ENCODE data around the gene XRCC5.

Gene XRCC5

GRCh38 chr2:216235462-216235861, 126.3 kb downstream of the XRCC5 start:
- H3K4me3 ChIP-seq (replicated peaks; ENCODE audit: low read depth, low read length) = no peak overlapping the region
- TF ChIP-seq CTCF (IDR thresholded peaks at IDR 0.05; ENCODE audit: insufficient read depth, low read length, poor library complexity, severe bottlenecking) = no peak
- DNase-seq (ENCODE audit: extremely low read depth, insufficient read length) = no peak
- no peaks in the 10 kb centered on the region for H3K27me3 ChIP-seq (replicated peaks; ENCODE audit: control insufficient read depth, insufficient read depth, low read length)
- no peaks in the 10 kb centered on the region for H3K36me3 ChIP-seq (ENCODE audit: control insufficient read depth, insufficient read depth, low read length)

DNA sequence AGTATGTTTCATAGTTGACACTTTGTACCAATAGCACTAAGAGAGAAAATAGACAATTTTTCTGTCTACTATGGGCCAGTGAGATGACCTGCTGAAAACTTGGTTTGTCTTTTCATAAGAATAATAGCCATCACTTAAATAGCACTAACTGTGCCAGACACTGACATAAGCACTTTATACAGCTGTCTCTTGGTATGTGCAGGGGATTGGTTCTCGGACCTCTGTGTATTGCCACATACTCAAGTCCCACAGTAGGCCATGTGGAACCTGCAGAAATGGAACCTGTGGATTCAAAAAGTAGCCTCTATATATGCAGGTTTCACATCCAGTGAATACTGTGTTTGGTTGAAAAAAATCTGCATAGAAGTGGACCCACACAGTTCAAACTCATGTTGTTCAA, 126.7 kb downstream of the XRCC5 start:
- H3K27me3 ChIP-seq (replicated peaks; ENCODE audit: control insufficient read depth, insufficient read depth, low read length) = no peaks in the 10 kb centered on the region
- H3K36me3 ChIP-seq (ENCODE audit: control insufficient read depth, insufficient read depth, low read length) = no peaks in the 10 kb centered on the region
- DNase-seq (ENCODE audit: extremely low read depth, insufficient read length) = no peak
- no peak for TF ChIP-seq CTCF (IDR thresholded peaks at IDR 0.05; ENCODE audit: insufficient read depth, low read length, poor library complexity, severe bottlenecking)
- H3K4me3 ChIP-seq (replicated peaks; ENCODE audit: low read depth, low read length) = no peak overlapping the region

- H3K36me3 ChIP-seq (ENCODE audit: control insufficient read depth, insufficient read depth, low read length) = no peaks in the 10 kb centered on the region
- DNase-seq (ENCODE audit: extremely low read depth, insufficient read length) = no peak
- H3K27me3 ChIP-seq (replicated peaks; ENCODE audit: control insufficient read depth, insufficient read depth, low read length) = no peaks in the 10 kb centered on the region
- no peak for TF ChIP-seq CTCF (IDR thresholded peaks at IDR 0.05; ENCODE audit: insufficient read depth, low read length, poor library complexity, severe bottlenecking)
- no peak overlapping the region for H3K4me3 ChIP-seq (replicated peaks; ENCODE audit: low read depth, low read length)
Observed at GRCh38 chr2:216236486-216236885, 127.3 kb downstream of the XRCC5 start.

- DNase-seq (ENCODE audit: extremely low read depth, insufficient read length) = no peak
- no peak overlapping the region for H3K4me3 ChIP-seq (replicated peaks; ENCODE audit: low read depth, low read length)
- H3K36me3 ChIP-seq (ENCODE audit: control insufficient read depth, insufficient read depth, low read length) = no peaks in the 10 kb centered on the region
- no peak for TF ChIP-seq CTCF (IDR thresholded peaks at IDR 0.05; ENCODE audit: insufficient read depth, low read length, poor library complexity, severe bottlenecking)
- H3K27me3 ChIP-seq (replicated peaks; ENCODE audit: control insufficient read depth, insufficient read depth, low read length) = no peaks in the 10 kb centered on the region
Observed at GRCh38 chr2:216242365-216242764, 133.2 kb downstream of the XRCC5 start.

DNA sequence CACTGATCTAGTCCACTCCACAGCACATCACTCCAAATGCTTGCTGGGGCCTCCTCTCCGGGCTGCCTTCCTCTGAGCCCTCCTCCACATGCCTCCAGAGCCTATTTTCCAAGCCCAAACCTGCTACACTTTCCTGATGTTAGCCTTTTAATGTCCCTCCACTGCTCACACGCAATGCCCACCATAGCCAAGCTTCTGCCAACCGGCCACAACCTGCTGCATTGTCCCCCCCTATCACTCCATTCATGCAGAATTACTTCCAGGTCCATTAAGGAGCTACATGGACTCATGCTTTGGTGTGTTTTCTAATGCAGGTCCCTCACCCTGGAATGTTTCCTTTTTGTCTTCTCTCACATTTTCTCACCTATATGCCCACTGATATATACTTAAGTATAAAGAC, 133.9 kb downstream of the XRCC5 start:
- no peaks in the 10 kb centered on the region for H3K27me3 ChIP-seq (replicated peaks; ENCODE audit: control insufficient read depth, insufficient read depth, low read length)
- no peak for TF ChIP-seq CTCF (IDR thresholded peaks at IDR 0.05; ENCODE audit: insufficient read depth, low read length, poor library complexity, severe bottlenecking)
- no peak overlapping the region for H3K4me3 ChIP-seq (replicated peaks; ENCODE audit: low read depth, low read length)
- no peak for DNase-seq (ENCODE audit: extremely low read depth, insufficient read length)
- no peaks in the 10 kb centered on the region for H3K36me3 ChIP-seq (ENCODE audit: control insufficient read depth, insufficient read depth, low read length)

- Histone ChIP-seq H3K27me3 (replicated peaks; ENCODE audit: control insufficient read depth, insufficient read depth, low read length) (no peaks in the 10 kb centered on the region), H3K36me3 (ENCODE audit: control insufficient read depth, insufficient read depth, low read length) (no peaks in the 10 kb centered on the region), H3K4me3 (replicated peaks; ENCODE audit: low read depth, low read length) (no peak overlapping the region)
- DNase-seq (ENCODE audit: extremely low read depth, insufficient read length) = no peak
- no peak for TF ChIP-seq CTCF (IDR thresholded peaks at IDR 0.05; ENCODE audit: insufficient read depth, low read length, poor library complexity, severe bottlenecking)
Observed at GRCh38 chr2:216245391-216245975, 136.3 kb downstream of the XRCC5 start.

Data from GM06990 (cell line).